ENCODE measurements around the gene CDH23.

The CDH23 gene

DNA sequence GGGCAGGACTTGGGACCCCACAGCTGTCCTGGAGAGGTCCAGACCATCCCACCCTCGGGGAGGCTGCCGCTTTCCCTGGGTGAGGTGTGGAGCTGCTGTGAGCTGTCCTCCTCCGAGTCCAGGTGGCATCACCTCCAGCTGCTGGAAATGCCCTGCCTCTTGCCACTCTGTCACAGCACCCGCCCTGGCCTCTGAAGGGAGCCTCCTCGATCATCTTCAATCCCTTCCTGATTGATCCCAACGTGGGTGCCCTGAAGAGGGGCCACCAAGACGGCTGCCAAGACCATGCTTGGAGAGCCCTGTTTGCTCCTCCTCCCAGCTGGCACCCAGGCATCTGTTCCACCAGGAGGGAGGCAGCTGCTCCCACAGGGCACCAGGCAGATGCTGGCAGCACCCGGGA, 318.3 kb downstream of the CDH23 start:
- TF ChIP-seq, protein P1, sequence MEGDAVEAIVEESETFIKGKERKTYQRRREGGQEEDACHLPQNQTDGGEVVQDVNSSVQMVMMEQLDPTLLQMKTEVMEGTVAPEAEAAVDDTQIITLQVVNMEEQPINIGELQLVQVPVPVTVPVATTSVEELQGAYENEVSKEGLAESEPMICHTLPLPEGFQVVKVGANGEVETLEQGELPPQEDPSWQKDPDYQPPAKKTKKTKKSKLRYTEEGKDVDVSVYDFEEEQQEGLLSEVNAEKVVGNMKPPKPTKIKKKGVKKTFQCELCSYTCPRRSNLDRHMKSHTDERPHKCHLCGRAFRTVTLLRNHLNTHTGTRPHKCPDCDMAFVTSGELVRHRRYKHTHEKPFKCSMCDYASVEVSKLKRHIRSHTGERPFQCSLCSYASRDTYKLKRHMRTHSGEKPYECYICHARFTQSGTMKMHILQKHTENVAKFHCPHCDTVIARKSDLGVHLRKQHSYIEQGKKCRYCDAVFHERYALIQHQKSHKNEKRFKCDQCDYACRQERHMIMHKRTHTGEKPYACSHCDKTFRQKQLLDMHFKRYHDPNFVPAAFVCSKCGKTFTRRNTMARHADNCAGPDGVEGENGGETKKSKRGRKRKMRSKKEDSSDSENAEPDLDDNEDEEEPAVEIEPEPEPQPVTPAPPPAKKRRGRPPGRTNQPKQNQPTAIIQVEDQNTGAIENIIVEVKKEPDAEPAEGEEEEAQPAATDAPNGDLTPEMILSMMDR (IDR thresholded peaks at IDR 0.05) = no peak
- H3K36me3 ChIP-seq (ENCODE audit: control insufficient read depth, insufficient read depth, low read length) = no peaks in the 10 kb centered on the region
- no peaks in the 10 kb centered on the region for H3K4me1 ChIP-seq
- no peak overlapping the region for H3K9ac ChIP-seq
- no peak overlapping the region for H3K4me2 ChIP-seq (ENCODE audit: low read length)
- H3K79me2 ChIP-seq = no peaks in the 10 kb centered on the region
- H3K27me3 ChIP-seq (ENCODE audit: control insufficient read depth, insufficient read depth, low read length) = no peaks in the 10 kb centered on the region
- no peak overlapping the region for H3K27ac ChIP-seq
- H3K9me3 ChIP-seq (ENCODE audit: control insufficient read depth, low read length) = no peaks in the 10 kb centered on the region
- no peak overlapping the region for H2AFZ ChIP-seq
- H3K4me3 ChIP-seq (ENCODE audit: low read depth, low read length) = no peak overlapping the region

DNA sequence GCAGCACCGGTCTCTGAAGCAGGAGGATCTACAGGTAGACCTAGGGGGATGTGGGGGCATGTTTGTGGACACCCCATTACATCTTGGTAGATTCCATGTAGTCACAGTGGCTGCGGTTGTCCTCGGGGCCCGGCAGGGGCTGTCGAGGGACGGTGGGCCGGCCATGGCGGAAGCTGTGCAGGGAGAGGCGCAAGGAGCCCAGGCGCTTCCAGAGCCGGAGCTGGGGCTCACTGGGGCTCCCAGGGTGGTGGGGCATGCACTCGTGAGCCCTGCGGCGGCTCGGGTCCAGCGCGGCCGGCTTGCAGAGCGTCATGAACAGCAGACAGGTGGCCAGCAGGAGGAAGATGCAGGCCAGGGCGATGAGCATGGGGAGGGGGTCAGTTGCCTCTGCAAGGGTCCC, 319.1 kb downstream of the CDH23 start:
- TF ChIP-seq, protein P1 (IDR thresholded peaks at IDR 0.05) = no peak
- H2AFZ ChIP-seq = no peak overlapping the region
- no peak overlapping the region for H3K9ac ChIP-seq
- H3K9me3 ChIP-seq (ENCODE audit: control insufficient read depth, low read length) = no peaks in the 10 kb centered on the region
- no peaks in the 10 kb centered on the region for H3K79me2 ChIP-seq
- H3K4me3 ChIP-seq (ENCODE audit: low read depth, low read length) = no peak overlapping the region
- no peak overlapping the region for H3K4me2 ChIP-seq (ENCODE audit: low read length)
- H3K36me3 ChIP-seq (ENCODE audit: control insufficient read depth, insufficient read depth, low read length) = no peaks in the 10 kb centered on the region
- H3K4me1 ChIP-seq = no peaks in the 10 kb centered on the region
- no peaks in the 10 kb centered on the region for H3K27me3 ChIP-seq (ENCODE audit: control insufficient read depth, insufficient read depth, low read length)
- H3K27ac ChIP-seq = no peak overlapping the region

DNA sequence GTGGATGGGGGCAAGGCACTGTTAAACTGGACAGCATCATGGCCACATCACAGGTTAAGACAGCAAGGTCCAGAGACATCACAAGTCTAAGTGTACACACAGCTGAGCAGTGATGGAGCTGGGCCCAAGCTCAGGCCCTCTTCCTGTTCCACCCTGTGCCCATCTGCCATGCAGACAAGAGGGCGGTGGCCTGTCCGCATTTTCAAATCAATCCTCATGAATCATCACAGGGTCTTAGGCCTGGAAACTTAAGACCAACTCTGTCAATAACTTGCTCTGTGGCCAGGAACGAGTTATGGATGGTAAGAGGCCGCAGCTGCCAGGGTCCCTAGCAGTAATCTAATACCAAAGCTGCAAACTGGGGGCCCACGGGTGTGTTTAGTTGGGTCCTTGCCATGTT, 319.7 kb downstream of the CDH23 start:
- H3K4me1 ChIP-seq = no peaks in the 10 kb centered on the region
- H2AFZ ChIP-seq = no peak overlapping the region
- H3K4me3 ChIP-seq (ENCODE audit: low read depth, low read length) = no peak overlapping the region
- no peaks in the 10 kb centered on the region for H3K79me2 ChIP-seq
- no peak overlapping the region for H3K27ac ChIP-seq
- no peak overlapping the region for H3K4me2 ChIP-seq (ENCODE audit: low read length)
- TF ChIP-seq, protein P1 (IDR thresholded peaks at IDR 0.05) = no peak
- no peaks in the 10 kb centered on the region for H3K27me3 ChIP-seq (ENCODE audit: control insufficient read depth, insufficient read depth, low read length)
- no peaks in the 10 kb centered on the region for H3K9me3 ChIP-seq (ENCODE audit: control insufficient read depth, low read length)
- H3K36me3 ChIP-seq (ENCODE audit: control insufficient read depth, insufficient read depth, low read length) = no peaks in the 10 kb centered on the region
- no peak overlapping the region for H3K9ac ChIP-seq

GRCh38 chr10:71717056-71717455, 320.3 kb downstream of the CDH23 start:
- no peaks in the 10 kb centered on the region for H3K79me2 ChIP-seq
- H3K36me3 ChIP-seq (ENCODE audit: control insufficient read depth, insufficient read depth, low read length) = no peaks in the 10 kb centered on the region
- H3K27ac ChIP-seq = no peak overlapping the region
- no peak overlapping the region for H3K4me2 ChIP-seq (ENCODE audit: low read length)
- TF ChIP-seq, protein P1 (IDR thresholded peaks at IDR 0.05) = no peak
- no peaks in the 10 kb centered on the region for H3K4me1 ChIP-seq
- no peak overlapping the region for H2AFZ ChIP-seq
- no peak overlapping the region for H3K9ac ChIP-seq
- no peaks in the 10 kb centered on the region for H3K27me3 ChIP-seq (ENCODE audit: control insufficient read depth, insufficient read depth, low read length)
- H3K4me3 ChIP-seq (ENCODE audit: low read depth, low read length) = no peak overlapping the region
- no peaks in the 10 kb centered on the region for H3K9me3 ChIP-seq (ENCODE audit: control insufficient read depth, low read length)

- no peaks in the 10 kb centered on the region for H3K4me1 ChIP-seq
Measured at GRCh38 chr10:71717551-71717951, 320.8 kb downstream of the CDH23 start.

More at GRCh38 chr10:71717551-71717951, 320.8 kb downstream of the CDH23 start:
- H3K4me2 ChIP-seq (ENCODE audit: low read length) = no peak overlapping the region
- no peak overlapping the region for H3K27ac ChIP-seq
- TF ChIP-seq, protein P1 (IDR thresholded peaks at IDR 0.05) = no peak
- no peak overlapping the region for H3K9ac ChIP-seq
- no peak overlapping the region for H2AFZ ChIP-seq
- no peaks in the 10 kb centered on the region for H3K79me2 ChIP-seq
- H3K27me3 ChIP-seq (ENCODE audit: control insufficient read depth, insufficient read depth, low read length) = no peaks in the 10 kb centered on the region
- no peak overlapping the region for H3K4me3 ChIP-seq (ENCODE audit: low read depth, low read length)
- H3K36me3 ChIP-seq (ENCODE audit: control insufficient read depth, insufficient read depth, low read length) = no peaks in the 10 kb centered on the region
- no peaks in the 10 kb centered on the region for H3K9me3 ChIP-seq (ENCODE audit: control insufficient read depth, low read length)
